ENCODE data around the gene NME7.

NME7 gene

DNA sequence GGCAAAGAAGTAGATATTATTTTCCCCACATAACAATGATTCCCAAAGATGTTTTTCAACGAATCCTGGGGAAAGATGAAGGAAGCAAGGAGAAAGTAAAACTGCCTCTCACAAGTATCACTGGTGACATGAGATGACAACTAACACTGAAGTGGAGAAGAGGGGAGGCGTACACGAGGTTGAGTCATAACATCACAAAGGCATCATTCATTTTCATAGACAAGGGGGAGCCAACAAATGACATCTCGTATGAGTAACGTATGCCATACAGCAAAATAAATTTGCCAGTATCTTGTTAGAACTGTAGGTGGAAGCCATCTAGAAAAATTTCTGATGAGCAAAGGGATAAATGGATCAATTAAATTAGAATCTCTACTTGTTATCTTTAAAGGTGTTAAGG lies 204.5 kb downstream of the NME7 start:
- DNase-seq (ENCODE audit: low read depth in 2 of 2, low spot score in 1 of 2): no peak

DNA sequence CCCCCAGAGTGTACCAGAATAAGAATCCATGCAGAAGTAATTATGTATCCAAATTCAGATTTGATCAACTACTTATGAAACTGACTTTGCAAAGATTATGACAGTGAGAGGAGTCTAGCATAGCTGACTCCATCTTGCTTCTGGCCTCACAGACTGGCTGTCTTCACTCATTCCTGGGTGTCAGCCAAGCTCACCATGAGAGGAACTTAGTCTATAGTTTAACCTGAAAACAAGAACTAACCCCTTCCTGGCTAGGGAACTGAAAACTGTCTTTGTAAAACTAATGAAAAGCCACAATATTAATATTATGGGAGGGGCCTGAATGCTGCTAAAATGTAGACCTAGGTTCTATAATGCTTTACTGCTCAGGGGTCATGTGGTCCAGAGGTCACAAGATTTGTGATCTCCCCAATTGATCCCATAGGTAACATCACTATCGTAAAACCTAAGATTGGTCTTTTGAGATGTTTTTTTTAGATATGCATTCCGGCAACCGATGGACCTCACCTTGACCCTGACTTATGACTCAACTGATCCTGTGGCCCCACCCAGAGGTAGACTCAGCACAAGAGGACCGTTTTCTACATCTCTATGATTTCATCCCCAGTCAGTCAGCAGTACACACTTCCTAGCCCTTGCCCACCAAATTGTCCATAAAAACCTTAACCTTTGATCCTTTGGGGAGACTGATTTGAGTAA lies 206.0 kb downstream of the NME7 start:
- no peak for DNase-seq (ENCODE audit: low read depth in 2 of 2, low spot score in 1 of 2)

DNA sequence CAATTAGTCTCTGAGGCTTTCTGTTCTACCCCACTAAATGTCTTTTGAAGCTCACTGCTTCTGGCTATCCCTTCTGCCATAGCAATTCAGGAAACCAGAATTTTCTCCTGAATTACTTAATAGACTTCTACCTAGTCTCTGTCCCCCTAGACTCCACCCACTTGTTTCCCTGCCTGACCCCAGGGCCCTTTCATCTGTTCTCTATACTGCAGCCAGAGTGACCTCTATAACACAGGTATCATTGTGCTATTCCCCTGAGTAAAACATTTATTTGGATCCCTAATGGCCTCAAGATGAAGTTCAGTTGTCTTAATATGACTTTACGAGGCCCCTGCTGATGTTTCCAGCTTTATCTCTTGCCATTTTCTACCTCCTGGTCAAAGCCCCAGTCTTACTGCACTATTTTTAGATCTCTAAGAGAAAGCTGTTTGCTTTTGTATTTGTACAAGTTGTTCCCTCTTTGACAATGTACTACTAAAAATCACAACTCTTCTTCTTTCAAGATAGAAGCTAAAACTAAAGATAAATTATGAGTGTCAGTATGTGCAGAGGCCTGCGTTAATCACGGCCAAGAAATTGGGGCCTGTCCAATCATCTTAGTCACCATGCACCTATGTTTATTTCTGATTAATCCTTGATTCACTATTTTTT lies 206.6 kb downstream of the NME7 start:
- DNase-seq (ENCODE audit: low read depth in 2 of 2, low spot score in 1 of 2): no peak

DNA sequence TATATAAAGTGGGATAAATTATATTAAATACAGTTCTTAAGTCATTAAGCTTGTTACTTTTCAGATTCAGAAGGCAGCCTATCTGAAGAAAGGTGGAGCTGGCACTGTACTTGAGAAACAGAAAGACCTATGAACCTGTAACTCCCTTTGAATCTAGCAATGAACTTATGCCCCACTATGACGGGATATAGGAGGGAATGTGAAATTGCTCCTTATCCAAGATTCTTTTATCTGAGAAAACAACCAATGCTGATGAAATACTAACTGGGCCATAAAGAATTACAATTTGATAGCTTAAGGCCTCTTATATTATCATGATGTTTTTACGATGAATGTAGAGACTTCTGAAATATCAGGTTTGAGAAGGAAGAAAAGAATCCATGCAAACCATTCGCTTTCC lies 211.0 kb downstream of the NME7 start:
- no peak for DNase-seq (ENCODE audit: low read depth in 2 of 2, low spot score in 1 of 2)

DNA sequence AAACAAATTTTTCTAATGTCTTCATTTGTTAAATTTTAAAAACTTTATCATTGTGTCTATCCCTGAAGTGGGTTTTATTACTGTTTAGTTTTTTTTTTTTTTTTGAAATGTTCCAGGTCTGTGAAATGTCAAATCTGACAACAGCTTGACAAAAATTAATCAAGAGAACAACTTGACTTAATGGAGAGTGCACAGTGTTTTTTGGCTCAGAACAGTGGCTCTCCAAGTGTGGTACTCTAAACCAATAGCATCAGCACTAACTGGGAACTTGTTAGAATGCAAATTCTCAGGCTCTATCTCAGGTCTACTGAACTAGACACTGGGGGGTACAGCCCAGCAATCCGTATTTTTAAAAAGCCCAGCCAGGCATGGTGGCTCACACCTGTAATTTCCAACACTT lies 211.9 kb downstream of the NME7 start:
- DNase-seq (ENCODE audit: low read depth in 2 of 2, low spot score in 1 of 2): no peak

DNA sequence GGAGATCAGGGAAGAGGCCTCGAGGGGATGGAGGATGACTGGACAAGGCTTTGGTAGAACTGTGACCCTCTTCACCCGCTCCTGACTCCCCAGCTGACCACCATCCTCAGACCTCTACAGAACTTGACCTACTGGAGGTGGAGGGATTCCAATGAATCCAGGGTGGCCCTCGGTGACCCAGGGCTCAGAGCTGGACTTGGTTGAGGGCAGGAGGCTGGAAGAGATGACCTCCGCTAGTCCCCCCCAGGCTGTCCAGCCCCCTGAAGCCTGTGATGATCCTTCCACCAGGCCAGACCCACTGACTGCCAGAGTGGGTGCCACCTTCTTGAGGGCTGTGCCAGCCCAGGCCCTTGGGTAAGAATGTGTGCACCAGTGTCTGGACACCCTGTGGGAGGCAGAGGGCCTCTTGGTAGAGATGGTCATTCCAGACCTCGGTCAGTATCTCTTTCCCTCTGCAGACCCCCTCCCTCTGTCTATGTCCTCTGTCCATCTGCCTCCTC lies 216.2 kb downstream of the NME7 start:
- no peak for DNase-seq (ENCODE audit: low read depth in 2 of 2, low spot score in 1 of 2)

DNA sequence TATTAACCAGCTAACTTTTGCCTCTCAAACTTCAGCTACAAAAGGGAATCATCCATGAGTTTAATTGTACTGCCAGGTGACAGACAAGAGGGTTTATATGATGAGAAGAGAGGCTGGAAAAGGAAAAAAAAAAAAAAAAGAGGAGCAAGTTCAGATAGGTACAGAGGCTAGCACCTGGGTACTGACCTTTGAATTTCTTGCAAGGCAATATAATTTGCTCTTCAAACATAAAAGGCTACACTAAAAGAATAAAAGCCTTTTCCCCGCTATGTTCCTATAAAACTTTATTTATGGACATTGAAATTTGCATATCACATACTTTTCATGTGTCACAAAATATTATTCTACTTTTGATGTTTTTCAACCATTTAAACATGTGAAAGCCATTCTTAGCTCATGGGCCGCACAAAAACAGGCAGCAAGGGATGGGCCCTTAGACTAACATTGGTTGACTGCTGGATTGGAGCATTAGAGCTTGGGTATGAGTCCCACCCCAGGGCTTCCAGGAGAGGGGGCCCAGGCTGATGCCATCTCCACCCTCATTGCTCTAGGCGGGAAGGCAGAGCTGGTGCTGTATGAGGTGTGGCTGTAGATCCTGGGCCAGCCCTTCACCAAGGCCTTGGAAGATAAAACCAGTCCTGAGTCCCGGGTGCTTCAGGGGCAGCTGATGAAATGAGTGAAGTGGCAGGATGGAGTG lies 216.8 kb downstream of the NME7 start:
- DNase-seq (ENCODE audit: low read depth in 2 of 2, low spot score in 1 of 2): no peak

DNA sequence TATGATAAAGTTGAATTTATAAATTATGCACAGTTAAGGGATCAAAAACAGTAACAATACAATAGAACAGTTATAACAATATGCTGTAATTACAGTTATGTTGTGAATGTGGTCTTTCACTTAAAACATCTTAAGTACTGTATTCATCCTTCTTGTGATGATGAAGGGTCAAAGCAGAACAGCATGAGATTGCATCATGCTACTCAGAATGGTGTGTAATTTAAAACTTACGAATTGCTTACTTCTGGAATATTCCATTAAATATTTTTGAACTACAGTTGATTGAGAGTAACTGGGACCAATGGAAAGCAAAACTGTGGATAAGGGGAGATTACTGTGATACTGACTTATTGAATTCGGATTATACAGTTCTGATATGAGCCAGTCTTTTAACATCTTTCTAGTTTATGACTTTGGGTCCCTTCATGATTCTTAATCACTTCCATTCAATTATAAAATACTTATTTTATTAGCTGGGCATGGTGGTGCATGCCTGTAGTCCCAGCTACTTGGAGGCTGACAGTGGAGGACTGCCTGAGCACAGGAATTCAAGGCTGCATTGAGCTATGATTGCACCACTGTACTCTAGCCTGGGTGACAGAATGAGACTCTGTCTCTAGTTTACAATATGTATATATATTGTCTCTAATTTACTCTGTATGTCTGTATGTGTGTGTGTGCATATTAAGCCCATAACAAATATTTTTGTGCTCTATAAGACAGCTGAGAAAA lies 217.9 kb downstream of the NME7 start:
- no peak for DNase-seq (ENCODE audit: low read depth in 2 of 2, low spot score in 1 of 2)

DNA sequence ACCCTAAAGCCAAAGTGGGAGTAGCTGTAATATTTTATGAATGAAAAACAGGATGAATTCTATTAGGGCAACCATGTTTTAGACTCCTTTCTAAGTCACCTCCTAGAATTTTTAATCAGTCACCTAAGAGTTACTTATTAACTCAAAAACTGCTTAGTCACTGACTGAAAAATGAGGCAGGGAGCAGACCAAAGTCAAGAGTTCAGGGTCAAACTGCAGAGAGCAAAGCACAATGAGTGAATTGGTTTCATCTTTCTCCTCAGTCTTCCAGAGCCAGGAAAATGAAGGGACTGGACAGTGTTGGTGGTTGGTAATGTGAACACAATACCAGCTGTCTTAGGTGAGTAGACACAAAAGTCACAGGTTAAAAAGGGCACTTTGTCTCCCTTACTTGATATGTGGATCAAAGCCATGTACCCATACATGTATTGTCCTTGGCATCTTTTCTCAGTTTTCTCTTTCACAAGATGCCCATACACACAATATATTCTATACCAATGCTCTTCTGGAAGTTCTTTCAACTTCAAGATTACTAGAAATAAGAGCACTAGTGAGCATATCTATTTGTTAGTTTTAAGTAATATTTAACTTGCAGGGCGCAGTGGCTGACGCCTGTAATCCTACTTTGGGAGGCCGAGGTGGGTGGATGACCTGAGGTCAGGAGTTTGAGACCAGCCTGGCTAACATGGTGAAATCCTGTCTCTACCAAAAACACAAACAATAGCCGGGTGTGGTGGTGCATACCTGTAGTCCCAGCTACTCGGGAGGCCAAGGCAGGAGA lies 218.9 kb downstream of the NME7 start:
- no peak for DNase-seq (ENCODE audit: low read depth in 2 of 2, low spot score in 1 of 2)

DNA sequence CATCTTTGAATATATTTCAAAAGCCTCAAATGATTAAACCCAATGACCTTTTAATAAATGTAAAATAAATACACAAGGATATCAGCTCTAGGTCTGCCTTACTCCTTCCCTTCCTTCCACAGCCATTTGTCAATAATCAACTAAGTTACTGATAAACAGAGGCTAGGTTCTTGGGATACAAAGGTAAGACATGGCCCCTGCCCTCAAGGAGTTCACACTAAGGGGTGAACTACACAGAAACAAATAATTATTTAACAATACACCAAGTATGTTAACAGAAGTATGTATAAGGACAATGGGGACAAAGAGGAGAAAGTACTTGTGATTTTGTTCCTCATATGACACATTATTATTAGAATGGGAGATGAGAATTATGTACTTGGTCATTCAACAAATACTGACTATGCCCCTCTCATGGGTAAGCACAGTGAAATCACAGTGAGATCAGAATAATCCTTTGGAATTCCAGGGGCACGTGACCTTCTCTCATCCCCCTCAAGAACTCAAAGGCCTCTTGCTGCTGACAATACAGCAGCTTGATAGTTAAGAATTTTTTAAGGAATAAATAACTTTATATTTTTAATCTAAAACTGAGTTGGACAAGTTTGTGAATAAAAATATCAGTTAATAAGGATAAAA lies 220.9 kb downstream of the NME7 start:
- DNase-seq (ENCODE audit: low read depth in 2 of 2, low spot score in 1 of 2): no peak

DNA sequence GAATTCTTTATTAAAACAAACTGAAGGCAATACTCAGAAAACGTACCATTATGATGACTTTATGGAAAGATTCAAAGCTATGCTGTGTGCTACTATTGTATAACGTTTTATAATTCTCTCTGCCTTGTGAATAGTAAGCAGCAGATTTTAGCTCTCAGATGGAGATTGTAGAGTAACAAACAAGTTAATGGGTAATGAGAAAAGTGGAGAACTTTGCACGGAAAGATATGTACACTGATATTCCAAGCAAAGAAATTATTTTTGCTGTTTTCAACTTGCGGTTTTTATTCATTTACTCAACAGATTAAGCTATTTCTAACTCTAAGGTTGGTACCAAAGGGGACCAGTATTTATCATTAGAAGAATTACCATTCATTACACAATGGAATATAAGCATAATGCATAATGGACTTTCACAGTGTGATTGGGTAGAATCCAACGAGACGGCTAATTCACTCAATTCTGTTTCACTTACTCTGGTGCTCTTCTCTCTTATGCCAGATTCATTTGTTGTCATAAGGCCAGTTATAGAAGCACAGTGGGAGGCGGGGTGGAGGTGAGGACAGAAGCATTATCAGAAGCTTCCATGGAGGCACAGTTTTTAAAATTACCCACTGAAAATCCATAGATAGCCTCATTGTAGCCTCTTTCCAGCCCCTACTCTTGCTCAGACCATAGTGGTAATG lies 222.5 kb downstream of the NME7 start:
- DNase-seq (ENCODE audit: low read depth in 2 of 2, low spot score in 1 of 2): no peak

DNA sequence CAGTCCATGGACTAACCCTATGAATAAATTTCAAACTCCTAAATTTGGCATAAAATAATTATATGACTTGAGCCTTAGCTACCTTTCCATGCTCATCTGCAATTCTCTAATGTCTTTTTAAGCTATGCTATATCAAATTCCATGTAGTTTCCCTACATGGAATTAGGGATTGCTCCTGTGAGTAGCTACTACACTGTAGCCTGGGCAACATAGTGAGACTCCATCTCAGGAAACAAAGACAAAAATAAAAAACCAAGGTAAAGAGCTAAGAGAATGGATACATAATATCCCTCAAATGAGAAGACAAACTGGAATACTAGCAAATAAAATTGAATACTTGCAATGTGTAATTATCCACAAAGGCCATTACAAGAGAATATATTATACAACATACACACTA lies 223.6 kb downstream of the NME7 start:
- no peak for DNase-seq (ENCODE audit: low read depth in 2 of 2, low spot score in 1 of 2)

DNA sequence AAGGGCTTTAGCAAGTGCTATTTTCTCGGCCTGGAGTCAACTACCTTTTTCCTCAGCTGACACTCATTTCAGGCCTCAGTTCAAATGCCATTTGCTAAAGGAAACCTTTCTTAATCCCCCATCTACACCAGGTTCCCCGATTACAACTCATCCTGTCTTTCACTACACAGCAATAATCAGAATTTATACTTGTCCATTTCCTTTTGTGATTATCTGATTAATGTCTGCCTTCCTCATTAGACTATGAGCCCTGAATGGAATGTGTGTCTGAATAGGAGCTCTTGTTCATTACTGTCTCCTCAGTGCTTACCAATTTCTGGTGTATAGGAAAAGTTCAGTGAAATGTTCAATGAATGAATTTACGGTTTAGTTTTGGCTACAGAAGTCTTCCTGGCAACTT lies 224.3 kb downstream of the NME7 start:
- DNase-seq (ENCODE audit: low read depth in 2 of 2, low spot score in 1 of 2): no peak

DNA sequence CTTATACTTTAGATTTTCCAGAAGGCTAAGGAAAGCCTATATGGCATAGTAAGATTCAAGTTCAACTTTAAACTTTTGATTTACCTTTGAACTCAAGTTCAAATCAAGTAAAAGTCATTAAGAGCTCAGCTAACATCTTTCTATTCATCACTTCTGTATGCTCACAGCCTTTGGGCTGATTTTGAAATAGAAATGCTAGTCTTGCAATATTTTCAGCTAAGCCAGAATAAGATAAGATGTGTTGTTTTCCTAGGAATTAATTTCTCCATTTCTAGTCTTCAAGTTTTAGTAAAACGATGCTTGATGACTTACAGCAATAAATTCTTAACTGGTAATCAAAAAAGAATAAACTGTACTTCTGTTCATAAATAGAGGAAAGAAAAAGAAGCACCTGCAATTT lies 225.5 kb downstream of the NME7 start:
- DNase-seq (ENCODE audit: low read depth in 2 of 2, low spot score in 1 of 2): no peak

DNA sequence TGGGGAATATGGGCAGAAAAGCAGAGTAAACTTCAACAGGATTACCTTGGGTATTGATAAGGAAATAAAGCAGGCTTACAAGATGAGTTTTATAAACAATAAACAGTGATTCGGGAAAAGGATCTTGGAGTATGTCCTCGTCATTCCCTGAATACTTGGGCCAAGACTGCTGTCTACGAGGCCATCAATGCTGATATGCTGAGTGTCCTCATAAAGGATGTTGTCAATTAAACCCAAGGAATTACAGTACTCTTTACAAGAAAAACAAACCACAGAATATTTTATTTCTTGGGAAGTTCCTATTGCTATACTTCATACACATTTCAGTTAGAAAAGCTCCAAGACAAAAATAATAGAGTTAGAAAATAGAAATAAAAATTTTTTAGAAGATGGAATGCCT lies 226.2 kb downstream of the NME7 start:
- no peak for DNase-seq (ENCODE audit: low read depth in 2 of 2, low spot score in 1 of 2)

DNA sequence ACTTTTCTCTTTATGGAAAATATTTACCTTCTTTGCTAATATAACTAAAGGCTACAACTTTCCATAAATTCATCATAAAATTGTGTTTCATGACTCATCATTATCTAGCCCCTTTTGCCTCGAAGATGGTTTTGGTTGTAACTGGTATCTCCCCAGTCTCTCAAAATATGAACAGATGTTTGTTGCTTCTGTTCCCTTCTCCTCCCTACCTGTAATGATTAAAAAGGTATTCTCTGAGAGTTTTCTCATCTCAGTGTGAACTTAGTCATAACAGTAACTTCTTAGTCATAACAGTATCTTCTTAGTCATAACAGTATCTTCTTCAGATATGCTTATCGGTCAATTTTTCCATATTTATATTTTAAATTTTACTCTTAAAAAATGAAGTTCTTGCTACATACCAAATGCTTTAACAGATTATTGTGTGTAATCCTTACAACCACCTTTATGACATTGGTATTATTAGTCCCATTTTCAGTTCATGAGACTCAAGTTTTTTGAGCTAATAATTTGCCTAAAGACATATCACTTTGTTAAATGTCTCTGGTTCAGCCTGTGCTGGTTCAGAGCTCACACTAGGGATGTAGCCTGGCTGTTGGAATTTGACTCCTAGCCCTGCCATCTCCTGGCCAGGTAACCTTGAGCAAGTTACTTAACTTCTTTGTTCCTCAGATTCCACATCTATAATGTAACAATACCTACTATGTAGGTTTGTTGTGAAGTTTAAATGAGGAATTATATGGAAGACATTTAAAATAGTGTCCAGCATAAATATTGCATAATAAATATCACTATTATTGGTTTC lies 228.5 kb downstream of the NME7 start:
- DNase-seq (ENCODE audit: low read depth in 2 of 2, low spot score in 1 of 2): no peak

DNA sequence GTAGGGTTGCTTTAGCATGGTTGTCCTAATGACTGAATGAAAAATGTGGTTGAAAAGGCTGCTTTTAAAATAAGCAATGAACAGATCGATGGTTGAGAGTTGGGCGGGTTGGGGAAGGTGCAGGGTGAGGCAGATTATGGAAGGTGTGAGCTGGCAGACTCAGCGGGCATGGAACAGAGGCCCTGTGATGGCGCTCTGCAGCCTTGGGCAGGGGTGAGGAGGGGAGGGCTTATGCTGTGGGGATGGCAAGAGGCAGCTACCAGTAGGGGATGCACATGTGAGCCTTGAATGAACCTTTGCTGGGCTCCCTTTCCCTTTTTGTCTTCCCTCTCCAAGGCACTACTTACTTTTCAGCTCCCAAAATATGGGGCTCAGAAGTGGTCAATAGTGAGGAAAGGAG lies 230.2 kb downstream of the NME7 start:
- DNase-seq (ENCODE audit: low read depth in 2 of 2, low spot score in 1 of 2): no peak

DNA sequence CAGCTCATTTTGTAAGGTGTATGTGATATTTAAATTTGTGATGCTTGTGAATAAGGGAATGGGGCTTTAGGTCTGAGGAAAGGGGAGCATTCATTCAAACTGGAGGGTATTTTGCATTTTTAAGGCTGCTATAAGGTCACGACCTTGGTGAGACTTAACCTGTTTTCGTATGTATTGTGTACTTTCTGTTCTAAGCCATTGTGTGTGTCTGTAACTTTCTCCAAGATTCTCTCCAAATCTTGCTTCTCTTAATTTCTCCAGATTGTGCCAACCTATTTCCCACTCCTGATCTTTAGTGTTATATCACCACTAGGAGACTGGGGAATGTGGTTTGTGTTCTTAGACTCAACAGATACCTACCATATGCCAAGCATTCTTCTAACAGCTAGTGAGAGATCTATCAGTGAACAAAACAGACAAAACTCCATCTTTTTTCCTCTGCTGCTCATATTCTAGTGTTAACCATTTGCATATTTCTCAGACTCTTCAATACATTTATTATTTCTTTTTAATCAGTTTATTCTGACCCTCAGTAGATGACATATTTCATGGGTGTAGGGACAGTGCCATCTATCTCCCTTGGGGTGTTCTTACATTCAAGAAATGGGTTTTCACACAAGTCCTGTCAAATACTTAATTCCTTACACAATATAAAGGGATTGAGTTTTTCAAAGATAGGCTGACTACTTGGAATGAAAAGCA lies 233.6 kb downstream of the NME7 start:
- no peak for DNase-seq (ENCODE audit: low read depth in 2 of 2, low spot score in 1 of 2)

DNA sequence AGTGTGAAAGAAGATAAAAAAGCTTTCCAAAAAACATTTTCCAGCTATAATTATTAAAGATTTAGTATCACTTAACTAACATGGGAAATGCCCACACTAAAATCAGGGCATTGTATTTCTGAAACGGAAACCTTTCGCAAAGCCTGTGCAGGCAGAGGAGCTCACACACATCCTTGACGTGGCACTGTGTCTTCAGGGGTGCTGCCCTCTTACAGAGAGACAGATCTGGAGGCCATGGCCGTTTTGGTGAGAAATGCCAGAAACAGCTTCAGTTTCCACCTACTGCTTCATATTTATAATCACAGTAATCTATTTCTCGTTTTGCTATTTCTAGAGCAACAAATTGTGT lies 234.4 kb downstream of the NME7 start:
- DNase-seq (ENCODE audit: low read depth in 2 of 2, low spot score in 1 of 2): no peak
